Measurements from ENCODE around the gene BTBD7.

GRCh38 chr14:93263416-93263815, 69.4 kb downstream of the BTBD7 start:
- TF ChIP-seq CTCF (IDR thresholded peaks at IDR 0.05): no peak
- no peak for TF ChIP-seq POLR2AphosphoS5 (IDR thresholded peaks at IDR 0.05)

Measured in stomach (tissue), 4 donors.